DND-41 (cell line): Measurements from ENCODE around the gene CNOT6L.
"Not testable (repeated sequence)": the region's sequence is repeated elsewhere in the genome, so short reads cannot be mapped to it uniquely, and the experiment has no call there.

Source experiments
- ATAC-seq: fragments of 200-7000 bp; cut with Tn5 transposase; 3 replicates; pipeline ENCODE4 v1.9.1; 2021; ENCODE audit warnings: low read depth; ENCODE audit not compliant: insufficient read depth
- DNase-seq: peaks from one replicate; pipeline ENCODE4 v3.0.0-alpha.2; 2020
- H2AFZ ChIP-seq: 2 replicates; pipeline ENCODE4 v1.6.0; 2012; ENCODE audit warnings: low read depth, low read length
- H3K27ac ChIP-seq: 2 replicates; pipeline ENCODE4 v1.5.1; 2012; ENCODE audit warnings: low read length, inconsistent platforms
- H3K27me3 ChIP-seq: fragments of 200-600 bp; sonication (generic); 2 replicates; pipeline ENCODE4 v1.6.0; 2012; ENCODE audit warnings: low read length, mild to moderate bottlenecking, inconsistent platforms; ENCODE audit not compliant: insufficient read depth, poor library complexity
- H3K36me3 ChIP-seq: 2 replicates; pipeline ENCODE4 v1.5.1; 2012; ENCODE audit warnings: low read length, inconsistent platforms; ENCODE audit not compliant: insufficient read depth
- H3K4me1 ChIP-seq: 2 replicates; pipeline ENCODE4 v1.5.1; 2012; ENCODE audit warnings: mild to moderate bottlenecking, low read length; ENCODE audit not compliant: insufficient read depth
- H3K4me2 ChIP-seq: 2 replicates; pipeline ENCODE4 v1.6.0; 2012; ENCODE audit warnings: mild to moderate bottlenecking, moderate library complexity, low read length, inconsistent platforms; ENCODE audit not compliant: insufficient read depth
- H3K4me3 ChIP-seq, 2 experiments: fragments of 200-600 bp in 1 of 2; shearing (Covaris generic) in 1 of 2; 2 replicates each; pipeline ENCODE4 v1.5.1; 2012 to 2016; ENCODE audit warnings: inconsistent platforms in 2 of 2, low read length in 2 of 2, mild to moderate bottlenecking in 2 of 2, low read depth in 1 of 2, moderate library complexity in 1 of 2
- H3K79me2 ChIP-seq: 2 replicates; pipeline ENCODE4 v1.6.0; 2012; ENCODE audit warnings: low read length, inconsistent platforms; ENCODE audit not compliant: insufficient read depth
- H3K9ac ChIP-seq: 2 replicates; pipeline ENCODE4 v1.6.0; 2012; ENCODE audit warnings: low read depth, mild to moderate bottlenecking, inconsistent platforms, low read length, moderate library complexity
- H3K9me3 ChIP-seq: 2 replicates; pipeline ENCODE4 v1.5.1; 2012; ENCODE audit warnings: low read length, moderate library complexity, mild to moderate bottlenecking, inconsistent platforms; ENCODE audit not compliant: insufficient read depth, severe bottlenecking
- H4K20me1 ChIP-seq: 2 replicates; pipeline ENCODE4 v1.6.0; 2012; ENCODE audit warnings: low read length; ENCODE audit not compliant: insufficient read depth
- EZH2 ChIP-seq: IDR thresholded peaks from 3 replicates; pipeline ENCODE4 v1.6.1; 2012; ENCODE audit warnings: borderline replicate concordance, low read depth, mild to moderate bottlenecking, moderate library complexity, low read length, inconsistent platforms; ENCODE audit not compliant: severe bottlenecking
- TF ChIP-seq, protein P1 (sequence below): IDR thresholded peaks from 2 replicates; pipeline ENCODE4 v1.5.1; 2012; ENCODE audit warnings: borderline replicate concordance, low read length, moderate library complexity, mild to moderate bottlenecking; ENCODE audit not compliant: poor library complexity, severe bottlenecking; ENCODE audit errors: extremely low read depth

The CNOT6L gene

DNA sequence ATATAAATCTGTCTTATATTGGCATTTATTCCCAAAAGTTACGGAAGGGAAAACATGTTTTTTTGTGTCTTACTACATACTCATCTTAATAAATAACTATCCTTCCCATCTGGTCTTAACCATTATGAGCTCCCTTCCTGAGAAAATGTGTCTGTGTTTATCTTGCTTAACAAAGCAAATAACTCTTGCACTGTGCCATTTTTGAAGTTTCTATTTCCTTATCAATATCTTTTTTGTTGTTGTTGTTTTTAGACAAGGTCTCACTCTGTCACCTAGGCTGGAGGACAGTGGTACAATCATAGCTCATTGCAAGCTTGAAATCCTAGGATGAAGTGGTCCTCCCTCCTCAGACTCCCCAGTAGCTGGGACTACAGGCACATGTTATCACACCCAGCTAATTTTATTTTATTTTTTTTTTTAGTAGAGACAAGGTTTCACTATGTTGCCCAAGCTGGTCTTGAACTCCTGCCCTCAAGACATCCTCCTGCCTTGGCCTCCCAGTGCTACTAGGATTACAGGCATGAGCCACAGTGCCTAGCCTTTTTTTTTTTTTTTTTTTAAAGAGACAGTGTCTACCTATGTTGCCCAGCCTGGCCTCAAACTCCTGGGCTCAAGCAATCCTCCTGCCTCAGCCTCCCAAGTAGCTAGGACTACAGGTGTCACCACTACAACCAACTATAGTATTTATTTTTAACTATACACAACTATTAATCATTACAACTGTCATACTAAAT, 36.9 kb downstream of the CNOT6L start:
- Histone ChIP-seq H3K4me2 (no peak overlapping the region), H3K27me3 (no peaks in the 10 kb centered on the region), H3K79me2 (peaks cover 99% of the 10 kb centered on the region), H3K4me1 (no peaks in the 10 kb centered on the region), H3K27ac (no peak overlapping the region), H3K36me3 (no peaks in the 10 kb centered on the region), H4K20me1 (peaks cover 71% of the 10 kb centered on the region), H3K4me3 (no peak overlapping the region), H3K9ac (no peak overlapping the region), H3K9me3 (no peaks in the 10 kb centered on the region), H2AFZ (no peak overlapping the region)
- no peak for TF ChIP-seq EZH2
- TF ChIP-seq, protein P1, sequence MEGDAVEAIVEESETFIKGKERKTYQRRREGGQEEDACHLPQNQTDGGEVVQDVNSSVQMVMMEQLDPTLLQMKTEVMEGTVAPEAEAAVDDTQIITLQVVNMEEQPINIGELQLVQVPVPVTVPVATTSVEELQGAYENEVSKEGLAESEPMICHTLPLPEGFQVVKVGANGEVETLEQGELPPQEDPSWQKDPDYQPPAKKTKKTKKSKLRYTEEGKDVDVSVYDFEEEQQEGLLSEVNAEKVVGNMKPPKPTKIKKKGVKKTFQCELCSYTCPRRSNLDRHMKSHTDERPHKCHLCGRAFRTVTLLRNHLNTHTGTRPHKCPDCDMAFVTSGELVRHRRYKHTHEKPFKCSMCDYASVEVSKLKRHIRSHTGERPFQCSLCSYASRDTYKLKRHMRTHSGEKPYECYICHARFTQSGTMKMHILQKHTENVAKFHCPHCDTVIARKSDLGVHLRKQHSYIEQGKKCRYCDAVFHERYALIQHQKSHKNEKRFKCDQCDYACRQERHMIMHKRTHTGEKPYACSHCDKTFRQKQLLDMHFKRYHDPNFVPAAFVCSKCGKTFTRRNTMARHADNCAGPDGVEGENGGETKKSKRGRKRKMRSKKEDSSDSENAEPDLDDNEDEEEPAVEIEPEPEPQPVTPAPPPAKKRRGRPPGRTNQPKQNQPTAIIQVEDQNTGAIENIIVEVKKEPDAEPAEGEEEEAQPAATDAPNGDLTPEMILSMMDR, result no peak
- DNase-seq (no peak), ATAC-seq (peak; percentile 35; the same call in 1 of the 3 replicates)

DNA sequence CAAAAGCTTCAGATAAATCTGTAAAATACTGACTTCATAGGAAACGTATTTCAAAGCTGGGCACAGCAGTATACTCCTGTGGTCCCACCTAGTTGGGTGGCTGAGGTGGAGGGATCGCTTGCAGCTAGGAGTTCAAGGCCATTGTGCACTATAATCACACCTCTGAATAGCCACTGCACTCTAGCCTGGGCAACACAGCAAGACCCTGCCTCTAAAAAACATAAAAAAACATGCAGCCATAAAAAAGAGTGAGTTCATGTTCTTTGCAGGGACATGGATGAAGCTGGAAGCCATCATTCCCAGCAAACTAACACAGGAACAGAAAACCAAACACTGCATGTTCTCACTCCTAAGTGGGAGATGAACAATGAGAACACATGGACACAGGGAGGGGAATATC, 38.4 kb downstream of the CNOT6L start:
- peaks cover 70% of the 10 kb centered on the region for H4K20me1 ChIP-seq
- not testable (repeated sequence) for H2AFZ ChIP-seq, H3K4me3 ChIP-seq, ATAC-seq, H3K4me1 ChIP-seq, H3K27me3 ChIP-seq, H3K9ac ChIP-seq, H3K4me2 ChIP-seq, DNase-seq, H3K36me3 ChIP-seq, H3K27ac ChIP-seq, H3K9me3 ChIP-seq
- H3K79me2 ChIP-seq, result peaks cover 97% of the 10 kb centered on the region

DNA sequence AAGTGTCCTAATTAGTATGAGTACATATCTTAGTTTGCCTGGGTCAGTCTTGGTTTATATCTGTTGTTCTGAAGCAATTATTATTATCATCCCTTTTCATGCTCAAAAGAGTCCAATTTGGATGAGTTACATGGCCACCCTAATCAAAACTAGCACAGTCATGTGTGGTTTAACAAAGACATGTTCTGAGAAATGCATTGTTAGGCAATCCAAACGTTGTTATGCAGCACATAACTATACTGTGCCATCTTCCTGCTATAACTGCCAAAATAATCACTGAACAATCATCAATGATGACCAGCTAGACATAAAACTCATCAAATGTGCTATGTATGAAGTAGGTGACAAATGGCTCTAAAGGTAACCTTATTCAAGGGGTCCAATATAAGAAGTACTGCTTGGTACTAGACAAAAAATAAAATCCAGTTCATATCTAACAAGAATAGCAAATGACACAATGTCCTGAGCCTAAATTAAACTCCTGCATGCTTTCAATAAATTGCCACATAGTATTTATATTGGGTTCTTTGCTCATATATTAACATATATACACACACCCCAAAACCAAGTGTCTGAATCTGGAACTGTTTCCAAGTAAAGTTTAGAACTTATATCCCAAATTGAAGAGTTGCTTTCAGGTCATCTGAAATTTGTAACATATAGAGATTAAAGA, 41.9 kb downstream of the CNOT6L start:
- H4K20me1 ChIP-seq, result peaks cover 52% of the 10 kb centered on the region

More for the DNA sequence above, 41.9 kb downstream of the CNOT6L start:
- no peak overlapping the region for H3K9ac ChIP-seq
- H3K4me1 ChIP-seq, result no peaks in the 10 kb centered on the region
- no peaks in the 10 kb centered on the region for H3K9me3 ChIP-seq
- ATAC-seq (0 out of 3 replicates have a peak, but pooled peaks have one; percentile 27), DNase-seq (no peak)
- H3K4me2 ChIP-seq, result no peak overlapping the region
- H3K27me3 ChIP-seq, result no peaks in the 10 kb centered on the region
- H2AFZ ChIP-seq, result no peak overlapping the region
- H3K27ac ChIP-seq, result no peak overlapping the region
- peaks cover 37% of the 10 kb centered on the region for H3K36me3 ChIP-seq
- H3K79me2 ChIP-seq, result peaks cover 78% of the 10 kb centered on the region
- no peak for TF ChIP-seq EZH2
- TF ChIP-seq, protein P1, result no peak
- H3K4me3 ChIP-seq, result no peak overlapping the region
